ES-I3 (cell line): ENCODE data around the gene AHNAK.
"Not testable (repeated sequence)": the region's sequence is repeated elsewhere in the genome, so short reads cannot be mapped to it uniquely, and the experiment has no call there.

ENCODE experiments used
- H3K36me3 ChIP-seq: 2 replicates; pipeline ENCODE4 v1.6.1; 2013; ENCODE audit warnings: mild to moderate bottlenecking, low read length, control low read depth, moderate library complexity; ENCODE audit not compliant: insufficient read depth
- H3K4me1 ChIP-seq: 2 replicates; pipeline ENCODE4 v1.6.1; 2013; ENCODE audit warnings: mild to moderate bottlenecking, control low read depth, low read length; ENCODE audit not compliant: insufficient read depth
- H3K9ac ChIP-seq: 2 replicates; pipeline ENCODE4 v1.6.1; 2013; ENCODE audit warnings: low read depth, mild to moderate bottlenecking, low read length, moderate library complexity
- H3K9me3 ChIP-seq: 2 replicates; pipeline ENCODE4 v1.6.1; 2013; ENCODE audit warnings: mild to moderate bottlenecking, low read length, moderate library complexity; ENCODE audit not compliant: control insufficient read depth, insufficient read depth

The AHNAK gene

DNA sequence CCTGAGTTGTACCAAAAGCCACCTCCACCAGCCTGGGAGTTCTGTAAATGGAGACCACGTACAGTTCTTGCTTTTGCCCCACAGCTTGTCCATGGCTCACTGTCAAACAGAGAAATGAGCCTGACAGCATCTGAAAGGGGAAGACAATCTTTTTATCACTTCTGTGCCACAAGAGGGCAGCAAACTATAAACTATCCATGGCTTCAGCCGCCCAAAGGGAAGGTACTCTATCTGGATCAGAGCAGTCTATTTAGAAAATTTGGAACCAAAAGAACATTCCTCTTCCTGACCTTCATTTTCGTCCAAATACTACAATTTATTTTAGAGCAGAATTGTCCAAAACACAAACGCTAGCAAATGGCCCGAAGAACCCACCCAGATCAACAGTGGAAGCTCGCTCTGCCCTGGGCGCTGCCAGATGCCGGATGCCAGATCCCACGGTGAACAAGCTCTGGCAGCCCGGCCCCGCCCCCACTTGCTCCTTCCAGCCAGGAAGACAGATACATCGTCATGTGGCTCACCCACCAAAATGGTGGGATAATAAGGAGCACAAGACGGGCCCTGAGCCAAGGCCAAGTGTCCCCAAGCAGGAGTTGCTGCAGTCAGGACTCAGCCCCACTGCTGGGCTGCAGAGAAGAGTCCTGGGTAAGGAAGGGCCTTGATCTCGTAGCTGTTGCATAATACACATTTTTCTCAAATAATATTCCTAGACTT lies 151.6 kb downstream of the AHNAK start:
- Histone ChIP-seq H3K9ac (peak overlapping the region; percentile 4; the same call in 1 of the 2 replicates), H3K9me3 (no peaks in the 10 kb centered on the region), H3K36me3 (no peaks in the 10 kb centered on the region), H3K4me1 (peaks cover 17% of the 10 kb centered on the region; the same call in 1 of the 2 replicates)

DNA sequence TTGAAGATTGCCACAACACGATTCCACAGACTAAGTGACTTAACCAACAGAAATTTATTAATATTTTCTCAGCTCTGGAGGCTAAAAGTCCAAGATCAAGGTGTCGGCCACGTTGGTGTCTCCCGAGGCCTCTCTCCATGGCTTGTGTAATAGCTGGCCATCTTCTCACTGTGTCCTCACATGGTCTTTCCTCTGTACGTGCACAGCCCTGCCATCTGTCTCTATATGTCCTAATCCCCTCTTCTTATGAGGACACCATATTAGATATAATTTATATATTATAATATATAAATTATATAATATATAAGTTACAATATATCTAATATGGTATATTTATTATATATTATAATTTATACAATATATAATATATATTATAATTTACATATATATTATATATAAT lies 152.9 kb downstream of the AHNAK start:
- H3K9me3 ChIP-seq: no peaks in the 10 kb centered on the region
- H3K4me1 ChIP-seq: peaks cover 17% of the 10 kb centered on the region; the same call in 1 of the 2 replicates
- no peaks in the 10 kb centered on the region for H3K36me3 ChIP-seq
- no peak overlapping the region for H3K9ac ChIP-seq

GRCh38 chr11:62393061-62393611 lies 153.5 kb downstream of the AHNAK start:
- Histone ChIP-seq H3K9ac (no peak overlapping the region), H3K36me3 (no peaks in the 10 kb centered on the region), H3K9me3 (no peaks in the 10 kb centered on the region), H3K4me1 (peaks cover 14% of the 10 kb centered on the region; the same call in 1 of the 2 replicates)

GRCh38 chr11:62392506-62392905 lies 154.1 kb downstream of the AHNAK start:
- H3K9me3 ChIP-seq: no peaks in the 10 kb centered on the region
- peaks cover 11% of the 10 kb centered on the region; the same call in 1 of the 2 replicates for H3K4me1 ChIP-seq
- no peaks in the 10 kb centered on the region for H3K36me3 ChIP-seq
- H3K9ac ChIP-seq: no peak overlapping the region

DNA sequence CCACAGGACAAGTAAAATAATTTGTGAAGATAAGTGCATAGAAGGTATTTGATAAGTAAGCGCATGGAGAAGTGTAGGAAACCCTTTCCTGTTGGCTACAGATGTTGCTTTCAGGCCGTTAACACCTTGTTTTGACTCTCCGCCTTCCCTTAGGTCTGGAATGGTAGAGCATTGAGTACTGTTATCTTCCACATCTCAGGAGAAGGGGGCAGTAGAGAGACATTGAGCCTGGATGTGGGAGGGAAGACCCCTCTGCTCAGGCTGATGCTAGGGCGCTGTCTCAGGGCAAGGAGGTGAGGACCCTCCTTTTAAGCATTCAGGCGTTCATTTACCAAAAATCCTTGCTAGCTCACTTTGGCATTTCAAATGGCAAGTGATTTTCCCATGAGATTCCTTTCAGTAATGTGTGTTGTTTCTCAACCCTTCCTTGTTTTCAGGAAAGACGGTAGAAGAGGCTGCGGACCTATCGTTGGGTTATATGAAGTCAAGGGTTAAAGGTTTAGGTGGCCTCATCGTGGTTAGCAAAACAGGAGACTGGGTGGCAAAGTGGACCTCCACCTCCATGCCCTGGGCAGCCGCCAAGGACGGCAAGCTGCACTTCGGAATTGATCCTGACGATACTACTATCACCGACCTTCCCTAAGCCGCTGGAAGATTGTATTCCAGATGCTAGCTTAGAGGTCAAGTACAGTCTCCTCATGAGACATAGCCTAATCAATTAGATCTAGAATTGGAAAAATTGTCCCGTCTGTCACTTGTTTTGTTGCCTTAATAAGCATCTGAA lies 154.8 kb downstream of the AHNAK start:
- Histone ChIP-seq H3K36me3 (no peaks in the 10 kb centered on the region), H3K4me1 (peaks cover 11% of the 10 kb centered on the region; the same call in 1 of the 2 replicates), H3K9me3 (no peaks in the 10 kb centered on the region), H3K9ac (no peak overlapping the region)

DNA sequence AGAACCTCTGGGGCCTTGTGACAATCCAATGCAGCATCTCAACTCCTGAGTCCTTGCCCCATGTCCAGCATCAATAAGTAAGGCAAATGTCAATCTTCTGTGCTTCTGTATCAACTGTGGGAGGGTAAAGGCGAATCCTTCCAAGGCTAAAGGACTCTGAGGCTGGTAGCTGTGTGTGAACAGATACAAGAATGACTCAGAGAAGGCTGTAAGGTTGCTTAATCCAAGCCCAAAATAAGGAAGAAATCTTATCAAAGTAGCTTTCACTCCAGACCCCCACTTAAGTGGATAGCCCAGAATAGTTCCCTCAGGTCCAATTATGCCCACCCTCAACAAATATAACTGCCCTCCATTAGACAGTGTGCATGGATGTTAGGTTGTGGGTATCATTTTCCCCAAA lies 155.9 kb downstream of the AHNAK start:
- no peaks in the 10 kb centered on the region for H3K9me3 ChIP-seq
- H3K9ac ChIP-seq: no peak overlapping the region
- peaks cover 4% of the 10 kb centered on the region; the same call in 1 of the 2 replicates for H3K4me1 ChIP-seq
- H3K36me3 ChIP-seq: no peaks in the 10 kb centered on the region

DNA sequence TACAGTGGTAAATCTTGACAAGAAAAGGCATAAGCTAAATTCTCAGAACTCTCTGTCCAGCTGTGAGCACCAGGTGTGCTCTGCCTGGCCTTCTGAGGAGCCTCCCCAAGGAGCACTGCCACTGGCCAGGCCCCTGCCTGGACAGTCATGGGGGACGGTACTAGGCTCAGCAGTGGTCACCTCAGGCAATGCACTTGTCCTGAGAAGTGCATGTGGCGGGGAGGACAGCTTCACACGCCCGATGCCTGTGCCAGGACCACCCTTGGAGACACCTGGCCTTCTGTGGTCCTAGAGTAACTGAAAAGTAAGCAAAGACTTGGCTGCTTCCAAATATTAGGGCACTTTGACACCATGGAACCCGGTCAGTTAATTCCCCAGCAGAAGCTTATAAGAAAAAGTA lies 156.4 kb downstream of the AHNAK start:
- Histone ChIP-seq H3K36me3 (no peaks in the 10 kb centered on the region), H3K9ac (no peak overlapping the region), H3K9me3 (no peaks in the 10 kb centered on the region), H3K4me1 (peaks cover 1% of the 10 kb centered on the region; the same call in 1 of the 2 replicates)

GRCh38 chr11:62388999-62389398 lies 157.6 kb downstream of the AHNAK start:
- H3K4me1 ChIP-seq: no peaks in the 10 kb centered on the region
- no peak overlapping the region for H3K9ac ChIP-seq
- no peaks in the 10 kb centered on the region for H3K9me3 ChIP-seq
- no peaks in the 10 kb centered on the region for H3K36me3 ChIP-seq

- H3K9ac ChIP-seq: no peak overlapping the region
These were observed 159.2 kb downstream of the AHNAK start for GRCh38 chr11:62387381-62387780.

DNA sequence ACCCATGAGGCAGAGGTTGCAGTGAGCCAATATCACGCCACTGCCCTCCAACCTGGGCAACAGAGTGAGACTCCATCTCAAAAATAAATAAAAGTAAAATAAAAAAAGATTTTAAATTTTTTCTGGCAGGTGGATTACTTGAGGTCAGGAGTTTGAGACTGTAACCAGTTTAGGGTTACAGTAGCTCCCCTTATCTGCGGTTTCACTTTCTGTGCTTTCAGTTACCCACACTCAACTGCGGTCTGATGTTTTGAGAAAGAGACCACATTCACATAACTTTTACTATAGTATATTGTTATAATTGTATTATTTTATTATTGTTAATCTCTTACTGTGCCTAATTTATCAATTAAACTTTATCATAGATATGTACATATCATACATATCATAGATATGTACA lies 160.5 kb downstream of the AHNAK start:
- not testable (repeated sequence) for H3K4me1 ChIP-seq, H3K9me3 ChIP-seq, H3K9ac ChIP-seq, H3K36me3 ChIP-seq

More at GRCh38 chr11:62387381-62387780, 159.2 kb downstream of the AHNAK start:
- no peaks in the 10 kb centered on the region for H3K9me3 ChIP-seq
- peaks cover under 1% of the 10 kb centered on the region; the same call in 1 of the 2 replicates for H3K4me1 ChIP-seq
- H3K36me3 ChIP-seq: no peaks in the 10 kb centered on the region

- Histone ChIP-seq H3K36me3 (no peaks in the 10 kb centered on the region), H3K9me3 (no peaks in the 10 kb centered on the region), H3K4me1 (peaks cover 4% of the 10 kb centered on the region; the same call in 1 of the 2 replicates), H3K9ac (no peak overlapping the region)
These were observed 162.8 kb downstream of the AHNAK start for GRCh38 chr11:62383822-62384221.
